Stomach (tissue), 9 donors: ENCODE data around the gene CCDC12. TPM values are rescaled to one million over a fixed set of nuclear protein-coding genes. Genes with fewer than 3 reads are reported as not detected.

Experiments used
- DNase-seq, 2 donors: peaks; one replicate each; pipeline versions ENCODE4 v3.0.0 to v3.0.0-alpha.2; 2013 to 2019
- H3K27ac ChIP-seq, 5 donors: fragments of 200-600 bp in 4 of 5; sonication (generic) in 4 of 5; one replicate each; pipeline ENCODE4 v1.5.1; 2013 to 2019; ENCODE audit warnings: mild to moderate bottlenecking in 1 of 5, moderate library complexity in 1 of 5
- H3K27me3 ChIP-seq, 3 donors: fragments of 200-600 bp; sonication (generic); one replicate each; pipeline ENCODE4 v1.5.1; 2017 to 2019; ENCODE audit warnings: mixed run types in 1 of 3
- H3K36me3 ChIP-seq, 4 donors: fragments of 200-600 bp; sonication (generic); 1 replicate in 3 of 4; 2 replicates in 1 of 4; pipeline ENCODE4 v1.5.1; 2016 to 2019
- H3K4me1 ChIP-seq, 4 donors: fragments of 200-600 bp; sonication (generic); one replicate each; pipeline ENCODE4 v1.5.1; 2016 to 2019
- H3K4me3 ChIP-seq, 4 donors: fragments of 200-600 bp; sonication (generic) in 3 of 4; one replicate each; pipeline ENCODE4 v1.5.1; 2016 to 2019; ENCODE audit warnings: mild to moderate bottlenecking in 1 of 4
- H3K9me3 ChIP-seq, 4 donors: fragments of 200-600 bp; sonication (generic); one replicate each; pipeline ENCODE4 v1.5.1; 2016 to 2019
- CTCF ChIP-seq, 7 experiments: fragments of 450-650 bp in 4 of 7; fragments of 200-600 bp in 3 of 7; sonication (generic) in 3 of 7; IDR thresholded peaks; one replicate each; pipeline ENCODE4 v1.5.1; 2016 to 2019; ENCODE audit warnings: antibody characterized with exemption in 7 of 7, control low read depth in 2 of 7, mild to moderate bottlenecking in 1 of 7
- EP300 ChIP-seq: sonication (generic); formaldehyde crosslinking; IDR thresholded peaks from one replicate; pipeline ENCODE4 v1.6.1; 2017; ENCODE audit warnings: antibody characterized with exemption
- POLR2A ChIP-seq, 4 donors: fragments of 450-650 bp; IDR thresholded peaks; one replicate each; pipeline ENCODE4 v1.6.1; 2016; ENCODE audit warnings: antibody characterized with exemption in 4 of 4, control low read depth in 2 of 4, mild to moderate bottlenecking in 1 of 4, moderate library complexity in 1 of 4
- POLR2AphosphoS5 ChIP-seq, 3 donors: sonication (generic); formaldehyde crosslinking; IDR thresholded peaks; one replicate each; pipeline ENCODE4 v1.6.1; 2016; ENCODE audit warnings: antibody characterized with exemption in 3 of 3
- WGBS, 5 donors: extraction: QIAGEN DNeasy Blood & Tissue Kit in 3 of 5; methylation state at CpG; one replicate each; pipeline versions ENCODE4 v1.1.5 to v1.1.7; 2013 to 2018; 5-methylcytosine and 5-hydroxymethylcytosine counted together
- intact Hi-C: fragments of 100-400 bp; cut with DNase I; formaldehyde crosslinking; loops from one replicate; pipeline ENCODE4 v1.15.1; 2023; ENCODE audit warnings: low total_unique reads
- polyA plus RNA-seq, 3 donors: library from polyadenylated mRNA; stranded (reverse); fragments of 200-250 nt; gene quantifications; one replicate each; pipeline ENCODE4 v1.2.3, GENCODE V29; 2013
- total RNA-seq, 5 donors: library from RNA; depleted of rRNA; stranded (reverse); fragments of >200 nt; gene quantifications; one replicate each; pipeline versions ENCODE4 v1.1.0 to v1.2.3, GENCODE V29; 2014 to 2016
- donor health status: healthy with polysubstance abuse.
- donor health status: Bipolar disorder and iron deficiency.
- donor health status: healthy.

CCDC12 gene
- total and polyA plus RNA-seq, 8 donors, result 2.9 to 88.7 (median 47.1) TPM

- H3K4me3 ChIP-seq, result no peak overlapping the region
- no peaks in the 10 kb centered on the region for H3K27me3 ChIP-seq
- no peaks in the 10 kb centered on the region for H3K9me3 ChIP-seq
- TF ChIP-seq POLR2AphosphoS5 (IDR thresholded peaks at IDR 0.05) (no peak), POLR2A (IDR thresholded peaks at IDR 0.05) (no peak), CTCF (IDR thresholded peaks at IDR 0.05) (no peak), EP300 (no peak)
- H3K36me3 ChIP-seq, result peaks cover 76 to 100% (median 94%) of the 10 kb centered on the region in 4 donors
- peaks cover 0 to 9% (median 4%) of the 10 kb centered on the region in 4 donors for H3K4me1 ChIP-seq
- intact Hi-C loops, result no loop called here
- DNase-seq, result no peak
- 77 to 84% (median 82%) methylated on average over 14 to 35 of the region's 35 CpGs for WGBS, 5 donors
- no peak overlapping the region for H3K27ac ChIP-seq
Observed at GRCh38 chr3:47002171-47003055, 25.9 kb upstream of the CCDC12 start.

GRCh38 chr3:47001731-47002170, 25.2 kb upstream of the CCDC12 start:
- Histone ChIP-seq H3K4me1 (peaks cover 0 to 9% (median 4%) of the 10 kb centered on the region in 4 donors), H3K4me3 (no peak overlapping the region), H3K36me3 (peaks cover 74 to 100% (median 91%) of the 10 kb centered on the region in 4 donors), H3K27ac (no peak overlapping the region), H3K9me3 (no peaks in the 10 kb centered on the region), H3K27me3 (no peaks in the 10 kb centered on the region)
- intact Hi-C loops, result no loop called here
- WGBS, 5 donors, result 85 to 95% (median 93%) methylated on average over 8 to 16 of the region's 16 CpGs
- TF ChIP-seq EP300, result no peak
- TF ChIP-seq POLR2AphosphoS5 (IDR thresholded peaks at IDR 0.05), result no peak
- TF ChIP-seq POLR2A (IDR thresholded peaks at IDR 0.05), result no peak
- no peak for TF ChIP-seq CTCF (IDR thresholded peaks at IDR 0.05)
- DNase-seq, result no peak

GRCh38 chr3:47000922-47001730, 24.6 kb upstream of the CCDC12 start:
- H3K36me3 ChIP-seq, result peaks cover 71 to 100% (median 91%) of the 10 kb centered on the region in 4 donors
- DNase-seq, result no peak
- H3K4me1 ChIP-seq, result peaks cover 0 to 9% (median 7%) of the 10 kb centered on the region in 4 donors
- H3K27ac ChIP-seq, result no peak overlapping the region
- H3K27me3 ChIP-seq, result no peaks in the 10 kb centered on the region
- H3K9me3 ChIP-seq, result no peaks in the 10 kb centered on the region
- intact Hi-C loops, result no loop called here
- TF ChIP-seq POLR2AphosphoS5 (IDR thresholded peaks at IDR 0.05) (no peak), CTCF (IDR thresholded peaks at IDR 0.05) (no peak), EP300 (no peak), POLR2A (IDR thresholded peaks at IDR 0.05) (no peak)
- no peak overlapping the region for H3K4me3 ChIP-seq
- 86 to 95% (median 87%) methylated on average over 20 to 25 of the region's 25 CpGs for WGBS, 5 donors

GRCh38 chr3:47000198-47000815, 23.8 kb upstream of the CCDC12 start:
- H3K27me3 ChIP-seq, result no peaks in the 10 kb centered on the region
- H3K36me3 ChIP-seq, result peaks cover 73 to 100% (median 91%) of the 10 kb centered on the region in 4 donors
- intact Hi-C loops, result no loop called here
- no peaks in the 10 kb centered on the region for H3K9me3 ChIP-seq
- 90 to 98% (median 98%) methylated on average over 7 to 10 of the region's 10 CpGs for WGBS, 5 donors
- no peak overlapping the region for H3K4me3 ChIP-seq
- no peak for DNase-seq
- TF ChIP-seq CTCF (IDR thresholded peaks at IDR 0.05) (no peak), POLR2A (IDR thresholded peaks at IDR 0.05) (no peak), POLR2AphosphoS5 (IDR thresholded peaks at IDR 0.05) (no peak), EP300 (no peak)
- peak overlapping the region in 1 of 5 donors; percentile 2 for H3K27ac ChIP-seq
- H3K4me1 ChIP-seq, result peaks cover 0 to 9% (median 8%) of the 10 kb centered on the region in 4 donors
